CD4-positive, alpha-beta T cell treated with Interleukin-15 for 1 hour (primary cell): ENCODE results near the gene FUT6.
"Not testable (repeated sequence)": the region's sequence is repeated elsewhere in the genome, so short reads cannot be mapped to it uniquely, and the experiment has no call there.

Experiments used
- DNase-seq: peaks from one replicate; pipeline ENCODE4 v3.0.0-alpha.2; 2020

Gene FUT6

DNA sequence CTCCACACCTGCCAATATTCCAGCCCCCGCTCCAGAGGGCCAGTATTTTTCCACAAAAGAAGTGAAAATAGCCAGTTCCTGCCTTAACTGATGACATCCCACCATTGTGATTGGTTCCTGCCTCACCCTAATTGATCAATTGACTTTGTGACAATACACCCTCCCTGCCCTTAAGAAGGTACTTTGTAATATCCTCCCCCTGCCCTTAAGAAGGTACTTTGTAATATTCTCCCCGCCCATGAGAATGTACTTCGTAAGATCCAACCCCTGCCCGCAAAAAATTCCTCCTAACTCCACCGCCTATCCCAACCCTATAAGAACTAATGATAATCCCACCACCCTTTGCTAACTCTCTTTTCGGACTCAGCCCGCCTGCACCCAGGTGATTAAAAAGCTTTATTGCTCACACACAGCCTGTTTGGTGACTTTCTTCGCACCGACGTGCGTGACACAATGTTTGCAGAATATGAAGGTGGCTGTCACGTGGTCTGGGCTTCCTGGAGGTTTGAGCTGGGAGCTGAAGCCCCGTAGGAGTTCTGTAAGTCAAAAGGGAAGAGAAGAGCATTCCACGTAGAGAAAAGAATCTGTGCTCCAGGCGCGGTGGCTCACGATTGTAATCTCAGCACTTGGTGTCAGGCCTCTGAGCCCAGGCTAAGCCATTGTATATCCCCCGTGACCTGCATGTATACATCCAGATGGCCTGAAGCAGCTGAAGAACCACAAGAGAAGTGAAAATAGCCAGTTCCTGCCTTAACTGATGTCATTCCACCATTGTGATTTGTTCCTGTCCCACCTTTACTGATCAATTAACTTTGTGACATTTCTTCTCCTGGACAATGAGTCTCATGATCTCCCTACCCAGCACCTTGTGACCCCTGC is 17.9 kb upstream of the FUT6 start:
- DNase-seq: no peak

DNA sequence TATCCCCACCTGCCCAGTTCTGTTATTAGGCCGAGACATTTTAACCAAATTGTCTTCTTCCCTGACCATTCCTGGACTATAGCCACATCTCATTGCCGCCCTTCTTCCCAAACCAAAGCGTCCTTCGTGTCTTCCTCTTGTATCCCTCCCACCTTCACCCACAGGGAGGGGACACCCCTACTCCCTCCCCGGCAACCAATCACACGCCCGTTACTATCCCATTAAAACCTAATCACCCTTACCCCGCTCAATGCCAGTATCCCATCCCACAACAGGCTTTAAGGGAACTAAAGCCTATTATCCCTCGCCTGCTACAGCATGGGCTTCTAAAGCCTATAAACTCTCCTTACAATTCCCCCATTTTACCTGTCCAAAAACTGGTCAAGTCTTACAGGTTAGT is 15.6 kb upstream of the FUT6 start:
- not testable (repeated sequence) for DNase-seq

DNA sequence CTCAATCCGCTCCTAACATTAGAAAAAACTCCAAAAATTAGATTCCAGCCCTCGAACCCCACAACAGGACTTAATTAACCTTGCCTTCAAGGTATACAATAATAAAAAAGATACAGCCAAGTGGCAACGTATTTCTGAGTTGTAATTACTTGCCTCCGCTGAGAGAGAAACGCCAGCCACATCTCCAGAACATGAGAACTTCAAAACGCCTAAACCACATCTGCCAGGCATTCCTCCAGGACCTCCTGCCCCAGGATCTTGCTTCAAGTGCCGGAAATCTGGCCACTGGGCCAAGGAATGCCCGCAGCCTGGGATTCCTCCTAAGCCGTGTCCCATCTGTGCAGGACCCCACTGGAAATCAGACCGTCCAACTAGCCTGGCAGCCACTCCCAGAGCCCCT is 14.6 kb upstream of the FUT6 start:
- not testable (repeated sequence) for DNase-seq

DNA sequence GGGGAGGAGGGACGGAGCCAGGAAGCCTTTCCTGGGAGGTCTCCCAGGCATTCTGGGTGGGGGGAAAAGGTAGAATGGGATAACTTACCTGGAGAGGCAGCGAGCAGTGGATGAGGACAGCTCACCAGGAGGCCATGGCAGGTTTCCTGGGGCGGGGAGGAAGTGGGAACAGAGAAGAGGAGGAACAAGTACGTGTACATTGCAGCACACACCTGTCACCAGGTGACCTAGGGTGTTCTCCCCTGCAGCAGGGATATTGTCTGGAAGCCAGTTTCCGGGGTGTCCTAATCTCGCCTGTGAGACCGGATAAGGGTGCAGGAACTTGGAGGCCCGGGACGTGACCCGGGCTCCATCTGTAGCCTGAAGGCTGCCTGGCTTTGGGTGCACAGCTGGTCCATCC is 11.8 kb upstream of the FUT6 start, which contains the start of gene FUT3:
Gene FUT3, minus strand, starts transcription at position 148 of the 400 bp plus-strand sequence.
- DNase-seq: no peak

DNA sequence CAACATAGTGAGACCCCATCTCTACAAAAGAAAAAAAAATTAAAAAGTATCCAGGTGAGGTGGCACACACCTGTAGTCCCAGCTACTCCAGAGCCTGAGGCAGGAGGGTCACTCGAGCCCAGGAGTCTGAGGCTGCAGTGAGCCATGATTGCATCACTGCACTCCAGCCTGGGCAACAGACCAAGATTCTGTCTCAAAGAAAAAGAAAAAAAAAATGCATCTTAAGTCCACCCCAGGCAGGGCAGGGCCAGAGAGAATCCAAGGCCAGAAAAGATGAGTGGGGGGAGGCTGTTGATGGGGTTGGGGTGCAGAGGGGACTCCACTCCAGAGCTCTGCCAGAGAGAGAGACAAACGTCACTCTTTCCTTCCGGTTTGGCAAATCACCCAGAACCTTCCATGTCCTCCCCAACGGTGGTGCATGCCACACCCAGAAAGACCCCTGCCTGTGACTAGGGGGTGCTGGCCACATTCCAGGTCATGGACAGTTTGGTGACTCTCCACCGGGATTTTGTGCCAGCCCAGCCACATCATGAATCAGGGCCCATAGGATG is 11.3 kb upstream of the FUT6 start:
- DNase-seq: no peak

GRCh38 chr19:5850189-5850588 is 10.7 kb upstream of the FUT6 start:
- DNase-seq: no peak

GRCh38 chr19:5848621-5849020 is 9.1 kb upstream of the FUT6 start:
- not testable (repeated sequence) for DNase-seq

DNA sequence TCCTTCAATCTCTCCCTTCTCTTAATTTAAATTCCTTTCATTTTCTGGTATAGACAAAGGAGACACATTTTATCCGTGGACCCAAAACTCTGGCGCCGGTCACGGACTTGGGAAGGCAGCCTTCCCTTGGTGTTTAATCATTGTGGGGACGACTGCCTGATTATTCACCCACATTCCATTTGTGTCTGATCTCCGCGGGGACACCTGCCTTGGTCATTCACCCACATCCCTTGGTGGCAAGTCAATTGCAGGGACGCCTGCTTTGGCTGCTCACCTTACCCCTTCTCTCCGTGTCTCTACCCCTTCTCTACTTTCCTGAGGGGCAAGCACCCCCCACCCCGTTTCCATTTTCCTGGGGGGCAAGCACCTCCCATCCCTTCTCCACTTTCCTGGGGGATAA is 8.3 kb upstream of the FUT6 start:
- not testable (repeated sequence) for DNase-seq

- no peak for DNase-seq
Observed at GRCh38 chr19:5844456-5845433, 5.2 kb upstream of the FUT6 start.

DNA sequence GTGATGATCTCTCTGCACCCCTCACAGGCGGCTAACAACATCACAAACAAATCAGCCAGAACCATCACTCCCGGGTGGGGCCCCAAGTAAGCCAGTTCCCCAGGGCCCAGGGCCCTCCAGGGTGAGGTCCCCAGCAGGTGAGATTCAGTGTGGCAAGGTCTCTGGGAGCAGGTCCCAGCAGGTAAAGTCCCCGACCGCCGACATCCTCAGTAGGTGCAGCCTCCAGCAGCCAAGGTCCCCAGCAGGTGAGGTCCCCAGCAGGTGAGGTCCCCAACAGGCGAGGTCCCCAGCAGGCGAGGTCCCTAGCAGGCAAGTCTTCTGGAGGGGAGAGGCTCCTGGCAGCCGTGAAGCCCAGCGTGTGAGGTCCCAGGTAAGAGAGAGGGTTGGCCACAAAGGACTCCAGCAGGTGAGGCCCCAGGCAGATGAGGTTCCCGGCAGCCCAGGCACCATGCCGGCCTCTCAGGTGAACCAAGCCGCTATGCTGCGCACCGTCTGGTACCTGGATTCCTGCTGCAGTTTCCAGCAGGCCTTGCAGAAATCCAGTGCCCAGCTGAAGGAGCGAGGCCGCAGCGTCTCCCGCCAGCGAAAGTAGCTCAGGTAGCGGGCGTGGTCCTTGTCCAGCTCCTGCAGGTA is 3.9 kb upstream of the FUT6 start:
- DNase-seq: no peak

DNA sequence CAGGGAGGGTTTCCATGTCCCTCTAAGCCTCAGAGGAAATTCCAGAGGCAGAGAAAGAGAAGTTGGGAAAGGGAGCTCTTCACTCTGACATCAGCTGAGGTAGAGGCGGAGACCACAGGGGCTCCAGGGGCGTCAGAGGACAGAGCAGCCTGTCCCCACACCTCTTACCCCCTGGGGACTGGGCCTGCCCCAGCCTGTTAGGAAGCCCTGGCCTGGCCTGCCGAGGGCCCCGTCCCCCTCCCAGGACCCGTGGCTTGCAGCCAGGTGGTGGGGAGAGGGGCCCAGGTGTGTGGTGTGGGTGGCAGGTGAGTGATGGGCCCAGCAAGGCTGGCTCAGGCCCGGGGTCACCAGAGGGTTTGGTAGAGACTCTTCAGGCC is 2.2 kb upstream of the FUT6 start:
- DNase-seq: not testable (repeated sequence)

- no peak for DNase-seq
Observed at GRCh38 chr19:5838353-5839064, 993 bp downstream of the FUT6 start.

DNA sequence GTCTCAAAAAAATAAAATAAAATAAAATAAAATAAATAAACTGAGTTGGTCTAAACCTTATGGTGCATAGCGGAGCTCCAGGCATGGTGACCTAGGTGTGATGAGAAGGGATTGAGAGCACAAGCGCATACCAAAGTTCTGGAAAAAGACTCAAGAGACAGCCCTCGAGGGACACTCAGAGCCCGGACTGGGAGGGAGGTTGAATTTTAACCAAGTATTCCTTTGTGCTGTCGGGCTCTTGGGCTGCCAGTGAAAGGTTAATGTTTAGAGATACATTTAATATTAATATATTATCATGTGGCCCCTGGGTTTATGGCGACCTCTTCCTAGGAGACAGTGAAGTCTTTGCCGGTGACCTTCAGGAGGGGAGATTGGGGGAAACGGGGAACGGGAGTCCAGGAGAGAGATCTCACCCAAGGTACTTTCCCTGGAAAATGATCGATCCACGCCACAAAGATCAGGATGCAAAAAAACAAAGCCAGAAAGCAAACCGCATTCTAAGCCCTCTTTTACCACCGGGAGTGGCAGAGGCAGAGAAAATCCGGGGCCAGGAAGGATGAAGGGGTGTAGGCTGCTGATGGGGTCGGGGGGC is 1.6 kb downstream of the FUT6 start:
- DNase-seq: no peak

DNA sequence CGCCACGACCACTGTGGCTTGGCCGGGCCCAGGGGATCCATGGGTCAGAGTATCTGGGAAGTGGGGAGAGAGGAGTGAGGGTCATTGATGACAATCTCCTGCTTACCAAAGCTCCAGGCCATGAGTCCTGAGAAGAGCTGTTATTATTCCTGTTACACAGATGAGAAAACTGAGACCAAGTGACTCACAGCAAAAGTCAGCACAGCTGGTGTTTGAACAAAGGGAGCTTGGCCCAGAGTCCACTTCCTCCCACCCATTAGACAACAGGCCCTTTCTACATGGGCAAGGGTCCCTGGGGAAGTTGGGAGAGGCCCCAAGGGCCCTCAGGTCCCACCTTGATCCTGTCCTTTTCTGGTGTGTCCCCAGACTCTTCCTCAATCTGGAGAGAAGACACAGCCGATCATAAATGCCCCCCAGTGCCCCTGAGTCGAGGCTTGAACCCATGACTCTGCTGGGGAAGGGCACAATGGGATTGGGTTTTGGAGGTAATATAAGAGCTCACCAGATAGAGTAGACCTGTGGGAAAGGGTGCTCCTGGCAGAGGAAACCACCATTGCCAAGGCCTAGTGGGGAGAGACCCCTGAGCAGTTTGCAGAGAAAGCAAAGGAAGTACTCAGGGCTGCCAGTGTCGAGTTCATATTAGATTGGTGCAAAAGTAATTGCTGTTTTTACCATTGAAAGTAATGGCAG is 6.8 kb downstream of the FUT6 start:
- no peak for DNase-seq

DNA sequence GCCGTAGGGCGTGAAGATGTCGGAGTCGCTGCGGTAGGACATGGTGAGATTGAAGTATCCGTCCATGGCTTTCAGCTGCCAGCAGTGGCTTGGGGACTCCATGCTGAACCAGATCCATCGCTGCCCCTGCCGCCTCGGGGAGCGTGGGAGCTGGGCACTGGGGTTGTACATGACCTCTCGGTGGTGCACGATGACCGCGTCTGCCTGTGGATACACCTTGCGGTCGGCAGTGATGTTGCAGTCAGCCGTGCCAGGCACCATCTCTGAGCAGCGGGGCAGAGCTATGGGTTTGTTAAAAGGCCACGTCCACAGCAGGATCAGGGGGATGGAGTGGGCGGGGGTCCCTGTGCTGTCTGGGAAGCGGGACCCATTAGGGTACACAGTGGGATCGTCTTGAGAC is 7.4 kb downstream of the FUT6 start:
- DNase-seq: no peak

DNA sequence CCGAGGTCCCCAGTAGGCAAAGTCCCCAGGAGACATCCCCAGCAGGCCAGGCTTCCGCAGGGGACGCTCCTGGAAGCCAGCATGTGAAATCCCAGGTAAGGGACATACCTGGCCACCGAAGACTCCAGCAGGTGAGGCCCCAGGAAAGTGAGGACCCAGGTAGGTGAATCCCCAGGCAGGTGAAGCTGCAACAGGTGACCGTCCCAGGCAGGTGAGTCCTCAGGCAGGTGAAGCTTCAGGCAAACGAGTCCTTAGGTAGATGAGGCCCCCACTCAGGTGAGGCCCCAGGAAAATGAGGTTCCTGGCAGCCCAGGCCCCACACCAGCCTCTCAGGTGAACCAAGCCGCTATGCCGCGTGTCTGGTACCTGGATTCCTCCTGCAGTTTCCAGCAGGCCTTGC is 8.3 kb downstream of the FUT6 start:
- no peak for DNase-seq

GRCh38 chr19:5829567-5830310 is 9.8 kb downstream of the FUT6 start:
- DNase-seq: no peak

- DNase-seq: no peak
Observed at GRCh38 chr19:5828661-5829566, 10.6 kb downstream of the FUT6 start.
